ENCODE data around the gene ACOXL. TPM values are rescaled to one million over a fixed set of nuclear protein-coding genes. Genes with fewer than 3 reads are reported as not detected.

The ACOXL gene
- total and polyA plus RNA-seq, 9 of the 15 experiments (the other 6 are each of a cell fraction or from before 2014, with no cell fraction given) = 0.31 to 0.56 TPM; not detected in 7

DNA sequence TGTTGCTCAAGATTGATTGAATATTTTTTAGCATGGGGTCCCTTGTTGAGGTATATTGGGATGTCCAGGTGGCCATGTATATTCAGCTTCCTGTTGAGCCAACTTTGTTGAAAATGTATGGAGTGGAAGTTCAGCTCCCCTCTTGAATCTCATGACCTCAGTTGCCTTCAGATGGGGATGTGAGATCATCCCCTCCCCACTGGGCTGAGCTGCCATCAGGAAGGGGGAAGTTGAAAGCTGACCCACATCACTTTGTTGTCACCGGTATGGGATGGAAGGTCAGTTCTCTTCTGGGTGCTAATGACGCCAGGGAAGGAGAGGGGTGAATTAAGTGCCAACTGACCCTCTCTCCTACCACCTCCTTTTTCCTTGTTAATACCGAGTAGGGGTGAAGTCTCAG is 33.9 kb downstream of the ACOXL start:
- Histone ChIP-seq H3K27ac (ENCODE audit: extremely low read depth, low read depth, low read length) (no peak overlapping the region), H2AFZ (ENCODE audit: low read depth, low read length) (no peak overlapping the region), H3K9ac (ENCODE audit: insufficient read depth in 1 of 2, low read depth in 2 of 2, low read length in 2 of 2) (no peak overlapping the region), H3K9me3 (replicated peaks; ENCODE audit: control insufficient read depth, insufficient read depth, low read depth, low read length) (no peaks in the 10 kb centered on the region), H3K4me3 (no peak overlapping the region), H3K4me2 (ENCODE audit: insufficient read depth, low read length) (no peak overlapping the region), H3K36me3 (ENCODE audit: control insufficient read depth, insufficient read depth, low read length) (no peaks in the 10 kb centered on the region), H3K79me2 (ENCODE audit: control insufficient read depth, insufficient read depth, low read length) (no peaks in the 10 kb centered on the region), H3K9me1 (ENCODE audit: control insufficient read depth, insufficient read depth, low read length) (no peaks in the 10 kb centered on the region), H3K27me3 (ENCODE audit: control insufficient read depth in 2 of 2, insufficient read depth in 2 of 2, low read length in 2 of 2) (peaks cover 13 to 35% of the 10 kb centered on the region in 2 experiments; a peak in 4 of 5 replicates), H4K20me1 (replicated peaks; ENCODE audit: control insufficient read depth, insufficient read depth, low read length) (no peaks in the 10 kb centered on the region), H3K4me1 (replicated peaks in 1 of 2; ENCODE audit: control insufficient read depth in 2 of 2, insufficient read depth in 2 of 2, low read length in 2 of 2) (no peaks in the 10 kb centered on the region)
- in situ Hi-C loops (cut with MboI) (loop anchor here (25.0 kb wide), 1 partner anchor 979 kb away; the partner anchor contains the start of gene RGPD5), intact Hi-C loops (cut with micrococcal nuclease) (no loop called here)
- CTCF ChIA-PET (ENCODE audit: low intra/inter-chr PET ratio) = no interaction called here
- DNase-seq (ENCODE audit: extremely low read depth in 1 of 4, low spot score in 3 of 4) (no peak), FAIRE-seq (no peak), ATAC-seq (no peak)
- BruUV-seq (replicated peaks) = no TSS peak
- POLR2A ChIA-PET = interaction anchor here (0.5 kb wide), 1 partner anchor 420 kb away, joined by 3 read pairs; no protein-coding TSS in a partner anchor
- 0% methylated on average over 3 of the region's 3 CpGs for WGBS (ENCODE audit: insufficient coverage, low coverage, missing lambda C conversion rate)
- no peak for TF ChIP-seq SPI1 (IDR thresholded peaks at IDR 0.05; ENCODE audit: borderline replicate concordance, low read depth, low read length)
- no peak for TF ChIP-seq FOXP1 (CRISPR knock-in tag; IDR thresholded peaks at IDR 0.05)
- no peak for TF ChIP-seq TCFL5 (CRISPR knock-in tag; conservative IDR thresholded peaks at IDR 0.05)
- TF ChIP-seq KDM4B (IDR thresholded peaks at IDR 0.05; ENCODE audit: borderline replicate concordance in 2 of 2, low read depth in 1 of 2) = no peak
- TF ChIP-seq GABPB1 (CRISPR knock-in tag; IDR thresholded peaks at IDR 0.05) = no peak
- TF ChIP-seq SOX6 (IDR thresholded peaks at IDR 0.05) = no peak
- no peak for TF ChIP-seq POLR2G (IDR thresholded peaks at IDR 0.05; ENCODE audit: low read depth, low read length)
- TF ChIP-seq BRCA1 (IDR thresholded peaks at IDR 0.05) = no peak
- TF ChIP-seq BRCA1 (CRISPR knock-in tag; IDR thresholded peaks at IDR 0.05) = no peak
- TF ChIP-seq, protein P1, sequence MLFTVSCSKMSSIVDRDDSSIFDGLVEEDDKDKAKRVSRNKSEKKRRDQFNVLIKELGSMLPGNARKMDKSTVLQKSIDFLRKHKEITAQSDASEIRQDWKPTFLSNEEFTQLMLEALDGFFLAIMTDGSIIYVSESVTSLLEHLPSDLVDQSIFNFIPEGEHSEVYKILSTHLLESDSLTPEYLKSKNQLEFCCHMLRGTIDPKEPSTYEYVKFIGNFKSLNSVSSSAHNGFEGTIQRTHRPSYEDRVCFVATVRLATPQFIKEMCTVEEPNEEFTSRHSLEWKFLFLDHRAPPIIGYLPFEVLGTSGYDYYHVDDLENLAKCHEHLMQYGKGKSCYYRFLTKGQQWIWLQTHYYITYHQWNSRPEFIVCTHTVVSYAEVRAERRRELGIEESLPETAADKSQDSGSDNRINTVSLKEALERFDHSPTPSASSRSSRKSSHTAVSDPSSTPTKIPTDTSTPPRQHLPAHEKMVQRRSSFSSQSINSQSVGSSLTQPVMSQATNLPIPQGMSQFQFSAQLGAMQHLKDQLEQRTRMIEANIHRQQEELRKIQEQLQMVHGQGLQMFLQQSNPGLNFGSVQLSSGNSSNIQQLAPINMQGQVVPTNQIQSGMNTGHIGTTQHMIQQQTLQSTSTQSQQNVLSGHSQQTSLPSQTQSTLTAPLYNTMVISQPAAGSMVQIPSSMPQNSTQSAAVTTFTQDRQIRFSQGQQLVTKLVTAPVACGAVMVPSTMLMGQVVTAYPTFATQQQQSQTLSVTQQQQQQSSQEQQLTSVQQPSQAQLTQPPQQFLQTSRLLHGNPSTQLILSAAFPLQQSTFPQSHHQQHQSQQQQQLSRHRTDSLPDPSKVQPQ (CRISPR knock-in tag; IDR thresholded peaks at IDR 0.05; ENCODE audit: borderline replicate concordance) = no peak
- TF ChIP-seq ZNF76 (CRISPR knock-in tag; IDR thresholded peaks at IDR 0.05; ENCODE audit: borderline replicate concordance) = no peak
- TF ChIP-seq MYC (IDR thresholded peaks at IDR 0.05; ENCODE audit: low read depth, low read length) = no peak
- no peak for TF ChIP-seq MYC (CRISPR knock-in tag; IDR thresholded peaks at IDR 0.05; ENCODE audit: borderline replicate concordance, low read depth)

Data from K562 (cell line).